GM21723 (cell line): ENCODE measurements around the gene GCC1.

ENCODE experiments used
- ATAC-seq: cut with Tn5 transposase; IDR thresholded peaks from one replicate; pipeline ENCODE4 v1.9.1; 2021; ENCODE audit warnings: mild to moderate bottlenecking, moderate library complexity; ENCODE audit not compliant: unreplicated experiment

The GCC1 gene

GRCh38 chr7:127585044-127585953 is at the start of gene GCC1:
TSS of gene GCC1 (minus strand) at chr7:127585596. CDS start at chr7:127585182, 414 bp downstream.
- ATAC-seq, result peak; percentile 77

GRCh38 chr7:127632276-127632910 is 47.0 kb upstream of the GCC1 start:
- no peak for ATAC-seq

- no peak for ATAC-seq
Observed at GRCh38 chr7:127629268-127629854, 44.0 kb upstream of the GCC1 start.

GRCh38 chr7:127628445-127628844 is 43.0 kb upstream of the GCC1 start:
- ATAC-seq, result no peak

- ATAC-seq, result no peak
Observed at GRCh38 chr7:127625331-127625730, 39.9 kb upstream of the GCC1 start.

GRCh38 chr7:127620406-127621233 is 35.2 kb upstream of the GCC1 start:
- ATAC-seq, result no peak

- no peak for ATAC-seq
Observed at GRCh38 chr7:127619681-127620405, 34.4 kb upstream of the GCC1 start.

- ATAC-seq, result no peak
Observed at GRCh38 chr7:127618775-127619174, 33.4 kb upstream of the GCC1 start.

GRCh38 chr7:127618042-127618441 is 32.6 kb upstream of the GCC1 start, which contains the start of gene PAX4:
TSS of gene PAX4 (minus strand) at chr7:127618142. CDS start at chr7:127615928, 2,214 bp downstream.
- ATAC-seq, result no peak

- no peak for ATAC-seq
Observed at GRCh38 chr7:127616724-127617123, 31.3 kb upstream of the GCC1 start.

- ATAC-seq, result no peak
Observed at GRCh38 chr7:127612263-127612662, 26.9 kb upstream of the GCC1 start.

- no peak for ATAC-seq
Observed at GRCh38 chr7:127609297-127609696, 23.9 kb upstream of the GCC1 start.

- ATAC-seq, result no peak
Observed at GRCh38 chr7:127608446-127608845, 23.1 kb upstream of the GCC1 start.

GRCh38 chr7:127600885-127601284 is 15.5 kb upstream of the GCC1 start:
- ATAC-seq, result no peak

- no peak for ATAC-seq
Observed at GRCh38 chr7:127598318-127598717, 12.9 kb upstream of the GCC1 start.

GRCh38 chr7:127595737-127596136 is 10.3 kb upstream of the GCC1 start:
- ATAC-seq, result no peak

- ATAC-seq, result no peak
Observed at GRCh38 chr7:127594490-127594889, 9.1 kb upstream of the GCC1 start.

GRCh38 chr7:127592550-127592949 is 7.2 kb upstream of the GCC1 start:
- no peak for ATAC-seq

- no peak for ATAC-seq
Observed at GRCh38 chr7:127591591-127591990, 6.2 kb upstream of the GCC1 start.

- ATAC-seq, result no peak
Observed at GRCh38 chr7:127591189-127591588, 5.8 kb upstream of the GCC1 start.
